ENCODE results near the gene RCC2. TPM values are rescaled to one million over a fixed set of nuclear protein-coding genes. Genes with fewer than 3 reads are reported as not detected.

RCC2 gene
- total RNA-seq, 4 donors from 2014 or later: 11.8 to 50.4 (median 25.7) TPM

DNA sequence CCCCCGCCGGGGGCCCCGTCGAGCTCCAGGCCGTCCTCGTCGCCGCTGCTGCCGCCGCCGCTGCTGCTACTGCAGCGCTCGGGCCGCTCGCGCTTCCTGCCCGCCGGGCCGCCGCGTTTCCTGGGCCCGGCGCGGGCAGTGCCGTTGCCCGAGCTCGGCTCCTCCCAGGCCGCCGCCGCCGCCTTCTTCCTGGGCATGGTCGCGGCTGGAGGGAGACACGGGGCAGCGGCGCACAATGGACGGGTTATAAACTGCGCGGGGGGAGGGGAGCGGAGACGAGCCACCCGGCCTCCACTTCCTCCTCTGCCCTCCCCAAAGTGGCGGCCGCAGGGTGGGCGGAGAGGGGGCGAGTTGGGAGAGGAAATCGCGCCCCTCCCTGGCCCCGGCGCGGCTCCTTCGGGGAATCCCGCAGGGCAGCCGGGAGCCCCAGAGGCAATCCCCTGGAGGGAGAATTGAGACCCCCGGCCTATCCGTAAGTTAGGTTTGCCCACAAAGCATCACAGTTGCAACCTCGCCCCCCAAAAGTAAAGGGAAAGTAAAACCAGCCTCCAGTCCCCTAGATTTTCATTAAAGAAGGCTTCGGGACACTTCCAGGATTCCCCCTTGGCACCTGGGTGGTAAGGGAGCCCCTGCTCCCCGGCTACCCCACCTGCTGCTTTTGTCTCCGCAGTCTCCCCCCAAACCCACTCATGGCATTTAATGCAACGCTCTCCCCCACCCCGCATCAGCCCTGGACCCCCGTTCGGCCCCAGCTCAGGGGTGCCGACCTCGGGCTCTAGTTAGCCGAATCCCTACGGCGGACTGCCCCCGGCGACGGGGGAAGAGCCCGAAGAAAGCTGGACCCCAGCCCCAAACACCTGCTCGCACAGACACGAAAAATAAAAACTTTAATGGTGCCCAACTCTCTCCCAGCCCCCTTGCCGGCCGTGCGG lies 893 bp downstream of the RCC2 start:
- no peaks in the 10 kb centered on the region for H3K4me1 ChIP-seq
- no peak for TF ChIP-seq POLR2A (IDR thresholded peaks at IDR 0.05)
- TF ChIP-seq, protein P1, sequence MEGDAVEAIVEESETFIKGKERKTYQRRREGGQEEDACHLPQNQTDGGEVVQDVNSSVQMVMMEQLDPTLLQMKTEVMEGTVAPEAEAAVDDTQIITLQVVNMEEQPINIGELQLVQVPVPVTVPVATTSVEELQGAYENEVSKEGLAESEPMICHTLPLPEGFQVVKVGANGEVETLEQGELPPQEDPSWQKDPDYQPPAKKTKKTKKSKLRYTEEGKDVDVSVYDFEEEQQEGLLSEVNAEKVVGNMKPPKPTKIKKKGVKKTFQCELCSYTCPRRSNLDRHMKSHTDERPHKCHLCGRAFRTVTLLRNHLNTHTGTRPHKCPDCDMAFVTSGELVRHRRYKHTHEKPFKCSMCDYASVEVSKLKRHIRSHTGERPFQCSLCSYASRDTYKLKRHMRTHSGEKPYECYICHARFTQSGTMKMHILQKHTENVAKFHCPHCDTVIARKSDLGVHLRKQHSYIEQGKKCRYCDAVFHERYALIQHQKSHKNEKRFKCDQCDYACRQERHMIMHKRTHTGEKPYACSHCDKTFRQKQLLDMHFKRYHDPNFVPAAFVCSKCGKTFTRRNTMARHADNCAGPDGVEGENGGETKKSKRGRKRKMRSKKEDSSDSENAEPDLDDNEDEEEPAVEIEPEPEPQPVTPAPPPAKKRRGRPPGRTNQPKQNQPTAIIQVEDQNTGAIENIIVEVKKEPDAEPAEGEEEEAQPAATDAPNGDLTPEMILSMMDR (IDR thresholded peaks at IDR 0.05): no peak
- no peaks in the 10 kb centered on the region for H3K36me3 ChIP-seq
- H3K4me3 ChIP-seq: peak overlapping the region; percentile 75 to 97
- no peaks in the 10 kb centered on the region for H3K9me3 ChIP-seq
- DNase-seq: peak; percentile 35 to 38
- intact Hi-C loops (cut with DNase I; ENCODE audit: low total_unique reads): no loop called here
- peak overlapping the region; percentile 84 to 85 for H3K27ac ChIP-seq
- H3K27me3 ChIP-seq: no peaks in the 10 kb centered on the region

DNA sequence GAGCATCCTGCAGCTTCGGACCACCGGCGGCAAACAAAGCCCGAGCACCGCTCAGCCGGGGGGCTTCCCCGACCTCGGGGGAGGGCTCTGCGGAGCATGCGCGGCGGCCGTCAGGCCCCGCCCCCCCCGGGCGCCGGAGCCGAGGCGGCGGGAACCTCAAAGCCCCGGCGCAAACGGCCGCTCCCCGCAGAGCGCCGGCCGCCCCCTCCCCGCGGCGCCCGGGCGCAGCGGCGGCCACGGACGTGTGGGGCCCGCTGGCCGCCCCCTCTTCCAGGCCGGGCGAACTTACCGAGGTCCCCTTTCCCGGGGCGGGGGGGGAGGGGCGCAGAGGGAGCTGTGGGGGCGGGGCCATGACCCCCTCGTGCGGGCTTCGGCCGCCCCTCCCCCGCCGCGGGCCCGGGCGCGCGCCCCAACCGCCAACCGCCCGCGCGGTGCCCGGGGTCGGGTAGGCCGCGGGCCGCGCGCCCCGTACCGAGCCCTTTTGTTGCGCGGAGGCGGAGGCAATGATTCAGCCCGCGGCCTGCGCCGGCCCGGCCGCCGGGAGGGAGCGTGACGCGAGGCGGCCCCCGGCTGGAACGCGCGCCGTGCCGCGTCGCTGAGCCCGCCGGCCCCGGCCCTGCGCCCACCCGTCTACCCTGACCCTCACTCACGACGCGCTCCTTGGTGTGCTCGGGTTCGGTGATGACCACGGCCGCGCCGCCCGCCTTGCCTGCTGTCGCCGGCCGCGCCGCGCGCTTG lies 1.7 kb downstream of the RCC2 start:
- Histone ChIP-seq H3K4me3 (peak overlapping the region; percentile 75 to 97), H3K9me3 (no peaks in the 10 kb centered on the region), H3K36me3 (no peaks in the 10 kb centered on the region), H3K27me3 (no peaks in the 10 kb centered on the region), H3K27ac (peak overlapping the region; percentile 84 to 85), H3K4me1 (no peaks in the 10 kb centered on the region)
- TF ChIP-seq, protein P1 (IDR thresholded peaks at IDR 0.05): no peak
- no peak for TF ChIP-seq POLR2A (IDR thresholded peaks at IDR 0.05)
- intact Hi-C loops (cut with DNase I; ENCODE audit: low total_unique reads): no loop called here
- DNase-seq: peak in 1 of 2 donors; percentile 45

DNA sequence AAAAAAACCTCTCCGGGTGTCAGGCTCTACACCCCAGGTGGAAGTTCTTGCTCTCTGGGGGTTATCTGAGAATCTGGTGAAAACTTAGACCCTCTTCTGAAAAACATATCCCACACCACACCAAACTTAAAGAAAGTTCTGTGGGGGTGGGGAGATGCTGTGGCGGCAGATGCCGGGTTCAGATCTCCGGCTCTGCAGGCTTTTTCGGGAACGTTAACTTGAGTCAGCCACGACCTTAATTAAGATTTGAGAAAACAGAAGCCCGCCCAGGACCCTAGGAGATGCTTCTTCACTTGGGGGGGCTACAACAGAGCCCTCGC lies 2.3 kb downstream of the RCC2 start:
- Histone ChIP-seq H3K4me3 (peak overlapping the region; percentile 75 to 97), H3K27me3 (no peaks in the 10 kb centered on the region), H3K36me3 (no peaks in the 10 kb centered on the region), H3K9me3 (no peaks in the 10 kb centered on the region), H3K27ac (peak overlapping the region; percentile 84 to 85), H3K4me1 (no peaks in the 10 kb centered on the region)
- peak in 1 of 2 donors; percentile 30 for DNase-seq
- intact Hi-C loops (cut with DNase I; ENCODE audit: low total_unique reads): no loop called here
- TF ChIP-seq, protein P1 (IDR thresholded peaks at IDR 0.05): no peak
- TF ChIP-seq POLR2A (IDR thresholded peaks at IDR 0.05): no peak

DNA sequence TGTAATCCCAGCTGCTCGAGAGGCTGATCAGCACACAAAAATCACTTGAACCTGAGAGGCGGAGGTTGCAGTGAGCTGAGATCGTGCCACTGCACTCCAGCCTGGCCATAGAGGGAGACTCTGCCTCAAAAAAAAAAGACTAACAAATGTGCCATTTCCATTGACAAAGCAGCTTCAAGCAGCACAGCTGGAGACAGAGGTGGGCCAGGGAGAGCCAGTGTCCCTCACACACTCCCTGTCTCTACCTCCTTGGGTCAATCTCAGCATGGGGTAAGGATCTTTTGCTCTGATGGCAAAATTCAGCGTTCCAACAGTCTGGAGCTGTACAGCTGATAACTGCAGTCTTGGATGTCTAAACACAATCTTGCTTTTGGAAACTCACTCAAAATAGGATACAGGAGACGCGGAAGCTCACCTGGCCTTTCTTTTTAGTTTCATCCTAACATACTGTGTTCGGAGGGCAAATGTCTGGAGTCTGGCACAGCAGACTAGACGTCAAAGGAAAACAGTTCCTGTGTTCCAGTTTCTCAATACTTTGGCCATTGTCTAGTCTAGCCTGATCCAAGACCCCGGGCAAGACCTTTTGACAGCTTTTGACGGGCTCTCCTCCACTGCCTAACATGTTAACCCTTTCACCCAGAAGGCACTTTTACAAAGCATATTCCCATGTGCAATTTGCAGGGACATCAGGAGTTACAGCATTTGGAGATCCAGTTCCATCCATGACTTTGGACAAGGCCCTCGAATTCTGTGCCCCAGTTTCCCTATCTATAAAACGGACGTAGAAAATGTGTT lies 2.9 kb downstream of the RCC2 start:
- no peaks in the 10 kb centered on the region for H3K27me3 ChIP-seq
- peak overlapping the region; percentile 75 to 97 for H3K4me3 ChIP-seq
- TF ChIP-seq, protein P1 (IDR thresholded peaks at IDR 0.05): no peak
- no peak for TF ChIP-seq POLR2A (IDR thresholded peaks at IDR 0.05)
- H3K9me3 ChIP-seq: no peaks in the 10 kb centered on the region
- H3K27ac ChIP-seq: peak overlapping the region; percentile 84 to 85
- DNase-seq: no peak
- no peaks in the 10 kb centered on the region for H3K4me1 ChIP-seq
- intact Hi-C loops (cut with DNase I; ENCODE audit: low total_unique reads): no loop called here
- H3K36me3 ChIP-seq: no peaks in the 10 kb centered on the region

Measured in uterus (tissue), 4 donors.